GM15510 (cell line): ENCODE results near the gene GDF10.

Experiments used
- POLR2A ChIP-seq: IDR thresholded peaks from 3 replicates; pipeline ENCODE4 v1.6.1; 2011; ENCODE audit warnings: borderline replicate concordance; ENCODE audit not compliant: insufficient read length; ENCODE audit errors: extremely low read depth

The GDF10 gene

GRCh38 chr10:47283848-47284247 lies 16.1 kb upstream of the GDF10 start:
- no peak for TF ChIP-seq POLR2A

- no peak for TF ChIP-seq POLR2A
Measured at GRCh38 chr10:47285381-47286115, 14.4 kb upstream of the GDF10 start.

- no peak for TF ChIP-seq POLR2A
Measured at GRCh38 chr10:47286116-47286505, 13.9 kb upstream of the GDF10 start.

- no peak for TF ChIP-seq POLR2A
Measured at GRCh38 chr10:47286591-47287315, 13.2 kb upstream of the GDF10 start.

- no peak for TF ChIP-seq POLR2A
Measured at GRCh38 chr10:47287365-47287802, 12.6 kb upstream of the GDF10 start.

- no peak for TF ChIP-seq POLR2A
Measured at GRCh38 chr10:47287805-47288204, 12.2 kb upstream of the GDF10 start.

- no peak for TF ChIP-seq POLR2A
Measured at GRCh38 chr10:47288236-47288635, 11.8 kb upstream of the GDF10 start.

GRCh38 chr10:47288916-47289495 lies 11.0 kb upstream of the GDF10 start:
- no peak for TF ChIP-seq POLR2A

GRCh38 chr10:47289921-47290320 lies 10.1 kb upstream of the GDF10 start:
- no peak for TF ChIP-seq POLR2A

GRCh38 chr10:47290338-47290737 lies 9.7 kb upstream of the GDF10 start:
- no peak for TF ChIP-seq POLR2A

GRCh38 chr10:47291682-47292081 lies 8.3 kb upstream of the GDF10 start:
- TF ChIP-seq POLR2A, result no peak

- no peak for TF ChIP-seq POLR2A
Measured at GRCh38 chr10:47294057-47294456, 5.9 kb upstream of the GDF10 start.

- TF ChIP-seq POLR2A, result no peak
Measured at GRCh38 chr10:47294501-47294900, 5.5 kb upstream of the GDF10 start.

- TF ChIP-seq POLR2A, result no peak
Measured at GRCh38 chr10:47295411-47295810, 4.6 kb upstream of the GDF10 start.

GRCh38 chr10:47296156-47296894 lies 3.7 kb upstream of the GDF10 start:
- TF ChIP-seq POLR2A, result no peak
